AG09319 (cell line): ENCODE data around the gene MYL10.

ENCODE experiments used
- DNase-seq: peaks from one replicate; pipeline ENCODE4 v3.0.0-alpha.2; 2010; ENCODE audit warnings: low read depth; ENCODE audit errors: extremely low read depth
- TF ChIP-seq, protein P1 (sequence below): IDR thresholded peaks from 2 replicates; pipeline ENCODE4 v1.5.1; 2011; ENCODE audit warnings: low read depth, mild to moderate bottlenecking, inconsistent platforms, low read length, moderate library complexity

MYL10 gene

DNA sequence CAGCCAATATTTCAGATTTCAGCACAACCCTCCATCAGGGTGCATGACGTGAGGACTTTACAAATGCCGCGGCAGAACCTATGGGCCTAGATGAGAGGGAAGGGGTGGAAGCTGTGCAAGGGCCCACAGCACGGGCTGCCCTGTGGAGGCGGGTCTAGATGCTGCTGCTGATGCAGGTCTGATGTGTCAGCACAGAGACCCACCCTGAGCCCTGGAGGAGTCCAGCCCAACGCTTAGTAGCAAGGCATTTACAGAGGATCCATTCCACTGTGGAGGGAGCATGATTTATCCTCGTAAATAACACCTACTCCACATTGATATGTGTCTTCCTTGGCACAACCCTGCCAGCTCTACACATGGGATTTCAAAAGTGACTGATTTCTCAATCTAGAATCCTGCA, 48.5 kb downstream of the MYL10 start:
- TF ChIP-seq, protein P1, sequence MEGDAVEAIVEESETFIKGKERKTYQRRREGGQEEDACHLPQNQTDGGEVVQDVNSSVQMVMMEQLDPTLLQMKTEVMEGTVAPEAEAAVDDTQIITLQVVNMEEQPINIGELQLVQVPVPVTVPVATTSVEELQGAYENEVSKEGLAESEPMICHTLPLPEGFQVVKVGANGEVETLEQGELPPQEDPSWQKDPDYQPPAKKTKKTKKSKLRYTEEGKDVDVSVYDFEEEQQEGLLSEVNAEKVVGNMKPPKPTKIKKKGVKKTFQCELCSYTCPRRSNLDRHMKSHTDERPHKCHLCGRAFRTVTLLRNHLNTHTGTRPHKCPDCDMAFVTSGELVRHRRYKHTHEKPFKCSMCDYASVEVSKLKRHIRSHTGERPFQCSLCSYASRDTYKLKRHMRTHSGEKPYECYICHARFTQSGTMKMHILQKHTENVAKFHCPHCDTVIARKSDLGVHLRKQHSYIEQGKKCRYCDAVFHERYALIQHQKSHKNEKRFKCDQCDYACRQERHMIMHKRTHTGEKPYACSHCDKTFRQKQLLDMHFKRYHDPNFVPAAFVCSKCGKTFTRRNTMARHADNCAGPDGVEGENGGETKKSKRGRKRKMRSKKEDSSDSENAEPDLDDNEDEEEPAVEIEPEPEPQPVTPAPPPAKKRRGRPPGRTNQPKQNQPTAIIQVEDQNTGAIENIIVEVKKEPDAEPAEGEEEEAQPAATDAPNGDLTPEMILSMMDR: no peak
- DNase-seq: no peak

DNA sequence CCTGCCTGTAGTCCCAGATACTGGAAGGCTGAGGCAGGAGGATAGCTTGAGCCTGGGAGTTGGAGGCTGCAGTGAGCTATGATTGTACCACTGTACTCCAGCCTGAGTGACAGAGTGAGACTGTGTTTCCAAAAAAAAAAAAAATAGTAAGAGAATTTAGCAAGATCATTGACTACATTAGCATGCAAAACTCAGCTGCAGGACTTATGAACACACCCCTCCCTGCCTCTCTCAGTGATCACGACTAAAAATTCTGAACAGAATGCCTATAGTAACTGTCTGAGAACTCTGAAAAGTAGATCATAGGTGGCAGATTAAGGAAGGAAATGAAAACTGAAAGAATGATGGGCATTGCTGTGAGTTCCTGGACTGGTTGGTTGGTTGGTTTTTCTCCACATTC, 50.5 kb downstream of the MYL10 start:
- DNase-seq: no peak
- TF ChIP-seq, protein P1: no peak

DNA sequence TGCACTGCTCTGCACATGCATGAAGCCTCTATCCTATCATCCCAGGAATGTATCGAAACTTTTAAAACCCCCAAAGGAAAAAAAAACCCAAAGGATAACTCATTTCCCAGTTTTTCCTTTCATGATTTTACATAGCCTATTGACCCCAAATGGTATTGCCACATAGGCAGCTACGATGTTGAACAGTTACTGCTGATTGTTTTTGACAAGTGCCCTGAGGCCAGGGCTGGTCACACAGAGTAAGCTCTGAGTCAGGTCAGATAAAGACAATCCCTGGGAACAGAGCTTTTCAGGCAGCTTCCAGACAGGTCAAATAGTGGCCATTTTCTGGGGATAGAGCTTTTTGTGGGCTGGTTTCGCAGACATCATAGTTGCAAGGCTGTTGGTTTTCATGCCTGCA, 52.1 kb downstream of the MYL10 start:
- TF ChIP-seq, protein P1: no peak
- DNase-seq: no peak

DNA sequence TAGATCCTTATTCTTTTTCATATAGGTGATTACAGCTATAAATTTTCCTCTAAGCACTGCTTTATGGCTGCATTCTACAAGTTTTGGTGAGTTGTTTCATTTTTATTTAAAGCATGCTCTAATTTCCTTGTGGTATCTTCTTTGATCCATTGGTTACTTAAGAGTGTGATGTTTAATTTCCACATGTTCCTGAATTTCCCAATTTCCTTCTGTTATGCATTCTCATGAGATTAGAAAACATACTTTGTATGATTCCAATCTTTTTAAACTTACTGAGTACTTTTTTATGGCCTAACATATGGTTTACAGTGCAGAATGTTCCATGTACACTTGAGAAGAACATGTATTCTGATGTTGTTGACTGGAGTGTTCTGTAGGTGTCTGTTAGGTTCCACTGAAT, 53.4 kb downstream of the MYL10 start:
- no peak for DNase-seq
- TF ChIP-seq, protein P1: no peak

DNA sequence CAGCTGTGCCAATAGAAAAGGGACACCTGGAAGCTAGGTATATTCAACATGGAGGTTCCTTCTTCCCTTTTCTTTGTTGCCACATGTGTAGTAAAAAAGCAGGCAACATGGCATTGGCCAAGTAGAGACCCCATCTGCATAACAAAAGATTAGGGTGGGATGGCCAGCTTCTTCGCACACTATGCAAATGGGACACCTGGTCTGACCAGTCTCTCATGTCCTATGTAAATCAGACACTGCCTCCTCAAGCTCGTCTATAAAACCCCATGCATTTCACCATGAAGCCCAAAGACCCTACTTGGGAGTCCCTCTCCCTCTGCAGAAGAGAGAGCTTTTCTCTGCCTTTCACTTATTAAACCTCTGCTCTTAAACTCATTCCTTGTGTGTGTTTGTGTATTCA, 53.9 kb downstream of the MYL10 start:
- TF ChIP-seq, protein P1: no peak
- no peak for DNase-seq

DNA sequence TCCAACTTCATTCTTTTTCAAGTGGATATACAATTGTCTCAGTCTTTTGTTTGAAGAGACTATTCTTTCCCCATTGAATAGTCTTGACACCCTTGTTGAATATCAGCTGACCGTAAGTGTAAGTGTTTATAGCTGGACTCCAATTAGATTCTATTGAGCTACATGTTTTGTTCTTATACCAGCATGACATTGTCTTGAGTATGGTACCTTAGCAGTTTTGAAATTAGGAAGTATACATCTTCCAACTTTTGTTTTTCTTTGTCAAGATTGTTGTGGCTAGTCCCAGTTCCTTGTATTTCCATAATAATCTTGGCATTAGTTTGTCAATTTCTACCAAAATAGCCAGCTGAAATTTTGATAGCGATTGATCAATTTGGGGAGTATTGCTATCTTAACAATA, 56.9 kb downstream of the MYL10 start:
- TF ChIP-seq, protein P1: no peak

DNA sequence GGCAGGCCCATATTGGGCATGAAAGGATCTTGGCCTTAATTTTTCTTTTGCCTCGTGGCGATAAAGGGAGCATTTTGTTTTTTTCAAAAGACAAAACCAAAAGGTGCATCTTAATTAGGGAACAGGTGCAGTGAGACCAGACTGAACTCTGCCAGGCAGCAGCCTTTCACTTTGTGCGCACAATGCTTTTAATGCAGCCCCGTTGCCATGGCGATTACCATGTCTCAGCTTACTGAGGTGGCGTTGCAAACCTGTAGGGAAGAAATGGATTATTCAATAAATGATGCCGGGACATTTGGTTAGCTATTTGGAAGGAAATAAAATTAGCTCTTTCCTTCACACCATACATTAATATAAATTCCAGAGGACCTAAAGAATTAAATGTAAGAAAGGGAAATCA, 61.9 kb downstream of the MYL10 start:
- no peak for DNase-seq
- TF ChIP-seq, protein P1: no peak

More for the DNA sequence above, 56.9 kb downstream of the MYL10 start:
- DNase-seq: no peak
